ENCODE measurements around the gene FANCG. TPM values are rescaled to one million over a fixed set of nuclear protein-coding genes. Genes with fewer than 3 reads are reported as not detected.
A peak's percentile ranks its signal among the peaks of the same experiment; 100 is the strongest.

The FANCG gene
- total and polyA plus RNA-seq, 2 of the 8 experiments (the other 6 are each of a cell fraction or from before 2014, with no cell fraction given) = 66.6 to 87.1 TPM

DNA sequence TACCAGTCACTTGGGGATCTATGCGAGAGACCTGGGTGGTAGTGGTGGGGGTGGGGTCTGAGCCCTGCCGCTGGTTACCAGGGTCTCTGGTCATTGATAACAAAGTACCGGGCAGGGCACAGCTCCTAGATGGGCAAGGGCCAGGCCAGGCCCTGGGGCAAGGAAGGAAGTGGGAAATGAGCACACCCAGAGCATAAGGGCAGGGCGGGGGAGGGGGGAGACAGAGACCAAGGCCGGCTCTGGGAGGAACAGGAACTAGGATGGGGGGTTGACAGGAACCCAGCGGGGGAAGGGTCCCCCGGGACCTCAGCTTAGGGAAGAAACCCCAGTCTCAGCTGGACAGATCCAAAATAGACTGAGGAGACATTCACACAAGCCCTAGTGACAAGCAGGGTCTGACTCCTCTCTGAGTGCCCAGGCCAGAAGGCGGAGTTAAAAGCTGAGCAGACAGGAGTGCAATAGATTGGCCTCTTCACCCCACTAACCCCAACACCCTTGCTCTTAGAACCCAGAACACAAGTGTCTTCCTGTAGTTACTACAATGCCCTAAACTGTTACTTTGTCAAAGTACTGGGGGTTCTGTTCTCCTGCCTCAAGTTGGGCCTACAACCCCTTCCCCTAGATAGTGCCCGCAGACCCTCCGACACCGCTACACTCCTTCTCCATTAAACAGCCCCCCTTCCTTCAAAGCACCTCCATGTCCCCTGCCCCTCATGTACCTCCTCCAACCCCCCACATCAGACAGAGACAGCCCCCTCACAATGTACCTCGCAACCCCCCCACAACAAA is 35.3 kb upstream of the FANCG start:
- Histone ChIP-seq H4K91ac (replicated peaks; ENCODE audit: insufficient read length, low read length) (peak overlapping the region; percentile 27), H2BK120ac (replicated peaks; ENCODE audit: low read depth, low read length) (no peak overlapping the region), H3K36me3 (ENCODE audit: control insufficient read depth in 2 of 4, insufficient read depth in 4 of 4, low read length in 3 of 4) (no peaks in the 10 kb centered on the region), H3K79me1 (ENCODE audit: low read depth, low read length) (no peaks in the 10 kb centered on the region), H2BK12ac (ENCODE audit: low read depth, low read length) (no peak overlapping the region; the same call in 1 of the 2 replicates), H3K4me2 (ENCODE audit: insufficient read depth in 1 of 2, low read depth in 2 of 2, low read length in 2 of 2) (peak overlapping the region; percentile 53 to 99), H3K14ac (ENCODE audit: insufficient read length) (no peak overlapping the region), H3K4me1 (replicated peaks in 1 of 4; ENCODE audit: control insufficient read depth in 3 of 4, insufficient read depth in 4 of 4, low read length in 3 of 4) (peaks cover 4 to 25% (median 11%) of the 10 kb centered on the region in 4 experiments; a peak in 6 of 7 replicates), H3K27me3 (replicated peaks in 1 of 4; ENCODE audit: control insufficient read depth in 3 of 4, extremely low read depth in 1 of 4, insufficient read depth in 3 of 4, low read length in 3 of 4) (no peaks in the 10 kb centered on the region), H3K18ac (ENCODE audit: extremely low read depth, low read length) (peak overlapping the region; percentile 90), H3K9me3 (ENCODE audit: insufficient read depth in 2 of 2, low read depth in 1 of 2, low read length in 1 of 2) (no peaks in the 10 kb centered on the region), H3K56ac (replicated peaks; ENCODE audit: insufficient read length, low read depth, low read length) (no peak overlapping the region), H4K20me1 (replicated peaks in 1 of 2; ENCODE audit: control insufficient read depth in 1 of 2, insufficient read depth in 2 of 2, low read length in 2 of 2) (peaks cover 2 to 3% of the 10 kb centered on the region in 2 experiments), H3K79me2 (ENCODE audit: control insufficient read depth in 1 of 2, insufficient read depth in 2 of 2, low read length in 2 of 2) (no peaks in the 10 kb centered on the region; a peak in 1 of 4 replicates), H3K4me3 (ENCODE audit: extremely low read depth in 1 of 4, insufficient read depth in 2 of 4, low read depth in 3 of 4, low read length in 4 of 4) (peak overlapping the region; percentile 49 to 83 (median 76)), H3K27ac (ENCODE audit: low read depth, low read length) (peak overlapping the region; percentile 76), H3K9ac (replicated peaks in 1 of 4; ENCODE audit: extremely low read depth in 1 of 4, low read depth in 3 of 4, low read length in 3 of 4) (peak overlapping the region in 2 of 4 experiments; percentile 43 to 55; a peak in 3 of 7 replicates), H2AK5ac (ENCODE audit: low read depth, low read length) (no peak overlapping the region), H3K4ac (replicated peaks; ENCODE audit: insufficient read length, low read depth, low read length) (peak overlapping the region; percentile 86), H2AFZ (ENCODE audit: low read length) (no peak overlapping the region), H4K8ac (ENCODE audit: extremely low read depth, insufficient read depth, low read length) (no peak overlapping the region), H4K5ac (ENCODE audit: insufficient read length, low read depth, low read length) (no peak overlapping the region), H2BK20ac (ENCODE audit: low read length) (no peak overlapping the region), H2BK5ac (ENCODE audit: low read depth, low read length) (peak overlapping the region; percentile 91), H3K23ac (ENCODE audit: insufficient read length) (no peak overlapping the region), H3K23me2 (ENCODE audit: low read depth, low read length) (peaks cover 23% of the 10 kb centered on the region), H2BK15ac (ENCODE audit: low read length) (0 out of 2 replicates have a peak overlapping the region, but pooled peaks have one; percentile 61)
- ChIA-PET CTCF (ENCODE audit: partially characterized antibody) (interaction anchor here (0.6 to 5.5 kb wide), 7 partner anchors 11 to 306 kb away, joined by 3 to 26 read pairs (median 4); partner anchors contain the start of gene PIGO), POLR2A (ENCODE audit: partially characterized antibody) (interaction anchor here (0.8 to 10.3 kb wide), 7 partner anchors 14 to 47 kb away, joined by 3 to 151 read pairs (median 4); partner anchors contain the start of genes FANCG, PIGO, STOML2 and UNC13B)
- FAIRE-seq = no peak
- 47% methylated on average over 9 of the region's 12 CpGs; no CpG with 5 or more reads in 1 of the 2 experiments for WGBS, 2 experiments (ENCODE audit: extremely low coverage in 1 of 2, insufficient coverage in 1 of 2, insufficient read length in 1 of 2, insufficient replicate concordance in 2 of 2, low coverage in 1 of 2, low lambda C conversion rate in 2 of 2, missing lambda C conversion rate in 1 of 2)
- peak in 1 of 2 experiments; percentile 54 for DNase-seq (ENCODE audit: low read depth in 1 of 2, low spot score in 2 of 2)
- TF ChIP-seq POLR2A (IDR thresholded peaks at IDR 0.05; ENCODE audit: control extremely low read depth in 1 of 2, low read depth in 2 of 2, low read length in 2 of 2) = no peak
- TF ChIP-seq CTCF (IDR thresholded peaks at IDR 0.05; ENCODE audit: control extremely low read depth in 1 of 3, insufficient read depth in 1 of 3, low read depth in 1 of 3, low read length in 3 of 3) = no peak
- TF ChIP-seq CBX5 (IDR thresholded peaks at IDR 0.05; ENCODE audit: low read depth, low read length) = no peak
- TF ChIP-seq SIN3A (conservative IDR thresholded peaks at IDR 0.05 in 1 of 2, IDR thresholded peaks at IDR 0.05 in 1 of 2; ENCODE audit: low read depth in 1 of 2, low read length in 2 of 2) = 0 out of 4 replicates have a peak, but pooled peaks of 1 of the 2 experiments have one; percentile 69

Measured in H1 (cell line).